BLaER1 (cell line): Measurements from ENCODE around the gene EFNA1.

Experiments
- H3K27ac ChIP-seq: shearing (Covaris generic); formaldehyde crosslinking; 2 replicates; pipeline ENCODE4 v1.8.1; 2022
- H3K27me3 ChIP-seq: shearing (Covaris generic); formaldehyde crosslinking; 2 replicates; pipeline ENCODE4 v1.8.1; 2022
- H3K36me3 ChIP-seq: shearing (Covaris generic); formaldehyde crosslinking; 2 replicates; pipeline ENCODE4 v1.8.1; 2022
- H3K4me1 ChIP-seq: shearing (Covaris generic); formaldehyde crosslinking; 2 replicates; pipeline ENCODE4 v1.8.1; 2022
- H3K4me2 ChIP-seq: shearing (Covaris generic); formaldehyde crosslinking; 2 replicates; pipeline ENCODE4 v1.8.1; 2022
- H3K4me3 ChIP-seq: shearing (Covaris generic); formaldehyde crosslinking; 2 replicates; pipeline ENCODE4 v1.8.1; 2022
- H3K9ac ChIP-seq: shearing (Covaris generic); formaldehyde crosslinking; 2 replicates; pipeline ENCODE4 v1.8.1; 2022
- H3K9me3 ChIP-seq: shearing (Covaris generic); formaldehyde crosslinking; 2 replicates; pipeline ENCODE4 v1.8.1; 2022
- H4K20me1 ChIP-seq: shearing (Covaris generic); formaldehyde crosslinking; 2 replicates; pipeline ENCODE4 v1.8.1; 2022
- Cebpa-rat ChIP-seq: shearing (Covaris generic); IDR thresholded peaks from 2 replicates; pipeline ENCODE4 v1.8.1; 2022

The EFNA1 gene

DNA sequence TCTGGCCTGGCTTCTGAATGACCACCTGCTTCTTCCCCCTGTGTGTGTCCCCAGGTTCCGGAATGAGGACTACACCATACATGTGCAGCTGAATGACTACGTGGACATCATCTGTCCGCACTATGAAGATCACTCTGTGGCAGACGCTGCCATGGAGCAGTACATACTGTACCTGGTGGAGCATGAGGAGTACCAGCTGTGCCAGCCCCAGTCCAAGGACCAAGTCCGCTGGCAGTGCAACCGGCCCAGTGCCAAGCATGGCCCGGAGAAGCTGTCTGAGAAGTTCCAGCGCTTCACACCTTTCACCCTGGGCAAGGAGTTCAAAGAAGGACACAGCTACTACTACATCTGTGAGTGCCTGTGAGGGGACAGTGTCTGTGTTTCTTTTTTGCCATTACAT, 3.6 kb downstream of the EFNA1 start:
- H3K9me3 ChIP-seq = no peaks in the 10 kb centered on the region
- peaks cover 41% of the 10 kb centered on the region for H3K36me3 ChIP-seq
- peaks cover 22% of the 10 kb centered on the region for H3K27me3 ChIP-seq
- H3K4me2 ChIP-seq = peak overlapping the region; percentile 99
- no peaks in the 10 kb centered on the region for H4K20me1 ChIP-seq
- no peak overlapping the region for H3K27ac ChIP-seq
- H3K4me3 ChIP-seq = no peak overlapping the region
- TF ChIP-seq Cebpa-rat = no peak
- H3K9ac ChIP-seq = no peak overlapping the region
- H3K4me1 ChIP-seq = peaks cover 67% of the 10 kb centered on the region

DNA sequence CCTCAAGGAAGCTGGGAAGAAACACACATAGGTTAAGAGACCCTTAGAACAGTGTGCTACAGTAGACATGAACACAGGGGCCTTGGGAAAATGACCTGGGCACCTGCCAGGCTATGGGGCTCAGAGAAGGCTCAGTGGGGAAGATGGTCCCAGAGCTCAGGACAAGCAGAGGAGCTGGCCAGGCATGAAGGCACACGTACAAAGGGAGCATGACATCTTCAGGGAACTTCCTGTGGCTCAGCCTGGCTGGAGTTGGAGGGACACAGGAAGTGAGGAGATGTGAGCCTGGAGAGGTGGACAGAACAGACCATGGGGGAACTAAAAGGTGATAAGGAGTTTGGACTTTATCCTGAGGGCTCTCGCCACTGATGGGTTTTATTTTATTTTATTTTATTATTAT, 4.2 kb downstream of the EFNA1 start:
- Histone ChIP-seq H3K4me2 (0 out of 2 replicates have a peak overlapping the region, but pooled peaks have one; percentile 99), H3K9me3 (no peaks in the 10 kb centered on the region), H3K27ac (no peak overlapping the region), H3K4me1 (peaks cover 65% of the 10 kb centered on the region), H3K9ac (no peak overlapping the region), H4K20me1 (no peaks in the 10 kb centered on the region), H3K4me3 (no peak overlapping the region), H3K36me3 (peaks cover 41% of the 10 kb centered on the region), H3K27me3 (peaks cover 16% of the 10 kb centered on the region)
- no peak for TF ChIP-seq Cebpa-rat

DNA sequence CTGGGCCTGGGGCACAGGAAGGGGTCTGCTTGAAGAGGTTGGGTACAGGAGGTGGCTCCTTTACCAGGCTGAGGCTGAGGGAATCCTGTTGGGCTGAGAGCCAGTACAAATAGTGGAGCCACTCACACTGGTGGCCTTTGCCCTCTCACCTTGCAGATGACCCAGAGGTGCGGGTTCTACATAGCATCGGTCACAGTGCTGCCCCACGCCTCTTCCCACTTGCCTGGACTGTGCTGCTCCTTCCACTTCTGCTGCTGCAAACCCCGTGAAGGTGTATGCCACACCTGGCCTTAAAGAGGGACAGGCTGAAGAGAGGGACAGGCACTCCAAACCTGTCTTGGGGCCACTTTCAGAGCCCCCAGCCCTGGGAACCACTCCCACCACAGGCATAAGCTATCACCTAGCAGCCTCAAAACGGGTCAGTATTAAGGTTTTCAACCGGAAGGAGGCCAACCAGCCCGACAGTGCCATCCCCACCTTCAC, 6.2 kb downstream of the EFNA1 start:
- Histone ChIP-seq H3K36me3 (peaks cover 56% of the 10 kb centered on the region), H3K4me3 (no peak overlapping the region), H3K4me2 (peak overlapping the region; percentile 89; the same call in 1 of the 2 replicates), H3K9ac (no peak overlapping the region), H3K27ac (no peak overlapping the region), H3K27me3 (no peaks in the 10 kb centered on the region), H3K4me1 (peaks cover 70% of the 10 kb centered on the region), H3K9me3 (no peaks in the 10 kb centered on the region), H4K20me1 (no peaks in the 10 kb centered on the region)
- TF ChIP-seq Cebpa-rat = no peak

DNA sequence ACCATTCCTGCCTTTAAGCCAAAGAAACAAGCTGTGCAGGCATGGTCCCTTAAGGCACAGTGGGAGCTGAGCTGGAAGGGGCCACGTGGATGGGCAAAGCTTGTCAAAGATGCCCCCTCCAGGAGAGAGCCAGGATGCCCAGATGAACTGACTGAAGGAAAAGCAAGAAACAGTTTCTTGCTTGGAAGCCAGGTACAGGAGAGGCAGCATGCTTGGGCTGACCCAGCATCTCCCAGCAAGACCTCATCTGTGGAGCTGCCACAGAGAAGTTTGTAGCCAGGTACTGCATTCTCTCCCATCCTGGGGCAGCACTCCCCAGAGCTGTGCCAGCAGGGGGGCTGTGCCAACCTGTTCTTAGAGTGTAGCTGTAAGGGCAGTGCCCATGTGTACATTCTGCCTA, 6.6 kb downstream of the EFNA1 start:
- no peaks in the 10 kb centered on the region for H3K27me3 ChIP-seq
- peaks cover 70% of the 10 kb centered on the region for H3K4me1 ChIP-seq
- H3K9ac ChIP-seq = peak overlapping the region; percentile 84
- no peak overlapping the region for H3K4me3 ChIP-seq
- peak overlapping the region; percentile 89 for H3K4me2 ChIP-seq
- no peaks in the 10 kb centered on the region for H4K20me1 ChIP-seq
- H3K9me3 ChIP-seq = no peaks in the 10 kb centered on the region
- no peak for TF ChIP-seq Cebpa-rat
- peaks cover 59% of the 10 kb centered on the region for H3K36me3 ChIP-seq
- H3K27ac ChIP-seq = no peak overlapping the region; the same call in 1 of the 2 replicates

DNA sequence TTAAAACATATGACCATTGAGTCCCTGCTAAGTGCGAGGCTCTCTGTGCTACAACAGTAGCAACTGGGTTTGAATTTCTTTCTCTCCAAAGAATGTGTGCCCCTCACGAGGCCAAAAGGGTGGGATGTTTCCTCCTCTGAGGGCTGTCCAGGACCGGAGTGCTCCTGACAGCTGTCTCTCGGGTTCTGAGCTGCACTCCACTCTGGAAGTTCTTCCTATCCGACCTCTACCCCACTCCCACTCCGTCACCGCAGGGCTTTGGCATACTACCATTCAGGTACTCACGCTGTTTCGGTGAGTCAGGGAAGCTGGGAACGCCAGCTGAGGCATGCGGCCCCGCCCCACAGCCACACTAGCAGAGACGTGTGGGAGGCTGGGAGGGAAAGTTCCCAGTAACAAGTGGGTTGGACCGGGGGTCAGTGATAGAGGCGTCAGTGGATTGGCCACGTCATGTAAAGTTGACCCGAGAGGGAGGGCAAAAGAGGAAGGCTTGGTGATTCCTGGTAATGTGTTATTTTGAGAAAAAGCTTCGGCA, 7.3 kb downstream of the EFNA1 start:
- H3K9me3 ChIP-seq = no peaks in the 10 kb centered on the region
- H3K9ac ChIP-seq = peak overlapping the region; percentile 84
- peak overlapping the region; percentile 89 for H3K4me2 ChIP-seq
- no peaks in the 10 kb centered on the region for H3K27me3 ChIP-seq
- H3K4me1 ChIP-seq = peaks cover 68% of the 10 kb centered on the region
- H3K4me3 ChIP-seq = peak overlapping the region; percentile 80
- peak overlapping the region; percentile 91 for H3K27ac ChIP-seq
- H3K36me3 ChIP-seq = peaks cover 59% of the 10 kb centered on the region
- H4K20me1 ChIP-seq = no peaks in the 10 kb centered on the region
- no peak for TF ChIP-seq Cebpa-rat

DNA sequence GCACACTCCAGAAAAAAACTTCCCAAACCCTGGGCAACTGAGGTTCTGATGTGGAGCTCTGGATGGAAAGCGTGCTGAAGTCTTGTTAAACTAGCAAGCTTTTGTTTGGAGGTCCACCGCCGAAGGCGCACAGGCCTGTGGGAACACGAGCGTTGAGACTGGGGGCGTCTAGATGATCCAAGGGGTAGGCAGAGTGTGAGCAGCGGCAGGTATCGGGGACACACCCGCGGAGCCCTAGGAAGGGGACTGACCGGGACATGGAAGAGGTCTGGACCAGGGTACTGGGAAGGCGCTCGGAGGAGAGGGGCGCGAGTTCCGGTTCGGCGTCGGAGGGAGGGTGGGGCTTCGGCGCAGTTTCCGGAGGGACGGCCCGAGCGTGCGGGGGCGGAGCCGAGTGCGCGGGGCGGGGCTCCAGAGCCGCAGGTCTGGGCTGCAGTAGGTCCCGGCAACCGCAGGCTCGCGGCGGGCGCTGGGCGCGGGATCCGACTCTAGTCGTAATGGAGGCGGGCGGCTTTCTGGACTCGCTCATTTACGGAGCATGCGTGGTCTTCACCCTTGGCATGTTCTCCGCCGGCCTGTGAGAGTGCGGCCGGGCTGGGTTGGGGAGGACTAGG, 7.8 kb downstream of the EFNA1 start, which contains the start of gene SLC50A1:
TSS of gene SLC50A1 (plus strand) at position 438 of the 614 bp plus-strand sequence. CDS start at position 498, 60 bp downstream.
- peak within 1 kb of the TSS; percentile 80 for H3K4me3 ChIP-seq
- no peaks in the 10 kb centered on the region for H4K20me1 ChIP-seq
- TF ChIP-seq Cebpa-rat = no peak
- H3K27ac ChIP-seq = peak within 1 kb of the TSS; percentile 91
- peak within 1 kb of the TSS; percentile 84 for H3K9ac ChIP-seq
- peak within 1 kb of the TSS; percentile 89 for H3K4me2 ChIP-seq
- H3K9me3 ChIP-seq = no peaks in the 10 kb centered on the region
- H3K4me1 ChIP-seq = peaks cover 64% of the 10 kb centered on the region
- H3K27me3 ChIP-seq = no peaks in the 10 kb centered on the region
- peaks cover 59% of the 10 kb centered on the region for H3K36me3 ChIP-seq

DNA sequence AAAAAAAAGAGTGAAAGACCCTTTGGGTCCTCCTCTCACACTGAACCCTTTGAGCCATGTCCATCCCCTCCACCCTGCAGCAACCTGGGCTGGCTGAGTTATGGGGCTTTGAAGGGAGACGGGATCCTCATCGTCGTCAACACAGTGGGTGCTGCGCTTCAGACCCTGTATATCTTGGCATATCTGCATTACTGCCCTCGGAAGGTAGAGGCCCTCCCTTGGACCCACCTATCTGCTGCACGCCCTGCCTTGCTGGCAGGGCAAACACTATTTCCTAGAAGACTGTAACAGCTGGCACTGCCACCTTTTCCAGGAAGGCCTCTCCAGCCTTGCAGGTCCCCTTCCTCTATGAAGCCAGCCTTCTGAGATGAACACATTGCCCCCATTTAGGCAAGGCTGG, 9.1 kb downstream of the EFNA1 start:
- peak overlapping the region; percentile 89 for H3K4me2 ChIP-seq
- no peaks in the 10 kb centered on the region for H3K27me3 ChIP-seq
- TF ChIP-seq Cebpa-rat = no peak
- peaks cover 56% of the 10 kb centered on the region for H3K4me1 ChIP-seq
- H3K27ac ChIP-seq = peak overlapping the region; percentile 91
- peak overlapping the region; percentile 80 for H3K4me3 ChIP-seq
- peak overlapping the region; percentile 84 for H3K9ac ChIP-seq
- H4K20me1 ChIP-seq = no peaks in the 10 kb centered on the region
- no peaks in the 10 kb centered on the region for H3K9me3 ChIP-seq
- H3K36me3 ChIP-seq = peaks cover 49% of the 10 kb centered on the region

DNA sequence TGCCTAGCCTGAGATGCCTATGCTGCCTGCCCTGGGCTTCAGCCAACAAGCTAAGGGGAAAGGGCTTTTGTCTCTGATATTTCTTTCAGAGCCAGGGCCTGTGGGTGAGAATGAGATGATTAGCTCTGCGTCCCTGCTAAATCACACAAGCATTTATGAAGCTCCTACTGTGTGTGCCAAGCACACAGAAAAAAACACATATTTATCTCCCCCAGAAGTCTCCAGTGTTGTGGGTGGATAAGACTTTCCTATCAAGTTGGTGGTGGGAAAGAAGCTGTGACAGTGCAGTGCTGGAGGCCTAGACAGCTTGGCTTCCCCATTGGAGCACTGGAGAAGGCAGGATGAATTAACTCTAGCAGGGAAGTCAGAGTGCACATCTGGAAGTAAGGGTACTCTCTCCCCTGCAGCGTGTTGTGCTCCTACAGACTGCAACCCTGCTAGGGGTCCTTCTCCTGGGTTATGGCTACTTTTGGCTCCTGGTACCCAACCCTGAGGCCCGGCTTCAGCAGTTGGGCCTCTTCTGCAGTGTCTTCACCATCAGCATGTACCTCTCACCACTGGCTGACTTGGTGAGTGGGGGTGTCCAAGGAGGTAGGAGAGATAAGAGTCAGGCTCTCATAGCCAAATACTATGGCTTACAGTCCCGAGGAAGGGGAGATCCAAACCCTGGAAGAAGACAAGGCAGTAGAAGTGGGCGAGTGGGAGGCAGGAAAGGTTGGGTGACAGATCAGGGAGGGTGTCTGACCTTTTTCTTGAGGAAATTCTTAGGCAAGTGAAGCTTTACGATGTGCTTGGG, 9.7 kb downstream of the EFNA1 start:
- no peak for TF ChIP-seq Cebpa-rat
- H3K27ac ChIP-seq = peak overlapping the region; percentile 91
- peak overlapping the region; percentile 80 for H3K4me3 ChIP-seq
- no peaks in the 10 kb centered on the region for H4K20me1 ChIP-seq
- peak overlapping the region; percentile 89 for H3K4me2 ChIP-seq
- peaks cover 43% of the 10 kb centered on the region for H3K36me3 ChIP-seq
- no peaks in the 10 kb centered on the region for H3K9me3 ChIP-seq
- H3K4me1 ChIP-seq = peaks cover 54% of the 10 kb centered on the region
- peak overlapping the region; percentile 84 for H3K9ac ChIP-seq
- no peaks in the 10 kb centered on the region for H3K27me3 ChIP-seq

DNA sequence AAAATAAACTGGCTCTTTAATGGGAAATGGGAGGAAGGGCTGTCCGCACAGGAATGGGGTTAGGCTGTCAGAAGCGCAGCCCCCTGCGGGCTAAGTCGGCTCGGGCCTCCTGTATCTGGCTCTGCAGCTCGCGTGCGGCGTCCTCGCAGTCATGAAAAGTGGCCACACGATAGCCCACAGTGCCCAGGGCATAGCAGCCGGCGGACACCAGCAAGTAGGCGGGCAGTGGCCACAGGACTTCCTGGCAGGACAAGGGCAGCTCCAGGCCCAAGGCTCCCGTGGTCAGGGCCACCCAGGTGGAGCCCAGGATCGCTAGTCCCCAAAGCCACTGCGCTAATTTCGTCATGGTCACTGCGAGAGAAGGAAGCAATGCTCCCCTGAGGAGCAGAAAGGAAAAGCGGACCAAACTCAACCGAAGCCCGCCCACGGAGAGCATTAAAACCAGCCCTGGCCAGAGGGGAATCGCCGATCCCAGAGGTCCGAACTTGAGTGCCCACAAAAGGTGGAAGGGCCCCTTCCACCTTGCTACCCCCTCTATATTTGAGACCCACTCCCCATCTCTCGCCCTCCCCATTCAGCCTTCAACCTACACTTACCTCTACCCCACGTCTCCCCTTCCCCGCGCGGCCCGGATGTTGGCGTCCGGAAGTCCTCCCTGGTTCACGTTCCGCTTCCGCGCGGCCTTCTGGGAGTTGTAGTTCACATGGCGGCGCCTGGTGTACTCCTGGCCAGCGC, 12.4 kb downstream of the EFNA1 start, which contains the start of gene DPM3:
TSS of gene DPM3 (minus strand) at position 637 of the 735 bp plus-strand sequence. CDS start at position 346, 291 bp downstream.
- H3K9ac ChIP-seq = peak within 1 kb of the TSS; percentile 90
- peaks cover 17% of the 10 kb centered on the region for H3K36me3 ChIP-seq
- peaks cover 43% of the 10 kb centered on the region for H3K4me1 ChIP-seq
- H4K20me1 ChIP-seq = no peaks in the 10 kb centered on the region
- H3K4me3 ChIP-seq = peak within 1 kb of the TSS; percentile 87
- peak within 1 kb of the TSS; percentile 82 for H3K27ac ChIP-seq
- H3K9me3 ChIP-seq = no peaks in the 10 kb centered on the region
- H3K27me3 ChIP-seq = no peaks in the 10 kb centered on the region
- peak within 1 kb of the TSS; percentile 89 for H3K4me2 ChIP-seq
- TF ChIP-seq Cebpa-rat = no peak
